Progenitor cell of endocrine pancreas (in vitro differentiated cells): Measurements from ENCODE around the gene SIM2. TPM values are rescaled to one million over a fixed set of nuclear protein-coding genes. Genes with fewer than 3 reads are reported as not detected.

Experiments
- DNase-seq: peaks from one replicate; pipeline ENCODE4 v3.0.0; 2021; ENCODE audit warnings: low spot score; ENCODE audit not compliant: unreplicated experiment
- H3K27ac Mint-ChIP-seq: 2 replicates; pipeline ENCODE4 v1.8.0; 2021; ENCODE audit warnings: mild to moderate bottlenecking, moderate library complexity, mixed read lengths
- H3K27me3 Mint-ChIP-seq: 2 replicates; pipeline ENCODE4 v1.8.0; 2021; ENCODE audit warnings: mixed read lengths
- H3K36me3 Mint-ChIP-seq: 2 replicates; pipeline ENCODE4 v1.8.0; 2022; ENCODE audit warnings: mixed read lengths; ENCODE audit not compliant: insufficient read depth
- H3K4me1 Mint-ChIP-seq: 2 replicates; pipeline ENCODE4 v1.8.0; 2021; ENCODE audit warnings: low read depth, mixed read lengths
- H3K4me3 Mint-ChIP-seq: 2 replicates; pipeline ENCODE4 v1.8.0; 2021; ENCODE audit warnings: low read depth, mild to moderate bottlenecking, moderate library complexity, mixed read lengths
- H3K9me3 Mint-ChIP-seq: 2 replicates; pipeline ENCODE4 v1.8.0; 2021; ENCODE audit warnings: low read depth, mixed read lengths
- total RNA-seq: library from RNA; stranded (reverse); gene quantifications from 2 replicates; pipeline ENCODE4 v1.2.1, GENCODE V29; 2021
- TF ChIP-seq, protein P1 (sequence below): fragments of 200-600 bp; sonication (generic); IDR thresholded peaks from one replicate; pipeline ENCODE4 v1.5.0; 2021; ENCODE audit warnings: antibody characterized with exemption, mild to moderate bottlenecking; ENCODE audit not compliant: unreplicated experiment

SIM2 gene
- total RNA-seq, 1 donor from 2014 or later = 0.38 TPM

DNA sequence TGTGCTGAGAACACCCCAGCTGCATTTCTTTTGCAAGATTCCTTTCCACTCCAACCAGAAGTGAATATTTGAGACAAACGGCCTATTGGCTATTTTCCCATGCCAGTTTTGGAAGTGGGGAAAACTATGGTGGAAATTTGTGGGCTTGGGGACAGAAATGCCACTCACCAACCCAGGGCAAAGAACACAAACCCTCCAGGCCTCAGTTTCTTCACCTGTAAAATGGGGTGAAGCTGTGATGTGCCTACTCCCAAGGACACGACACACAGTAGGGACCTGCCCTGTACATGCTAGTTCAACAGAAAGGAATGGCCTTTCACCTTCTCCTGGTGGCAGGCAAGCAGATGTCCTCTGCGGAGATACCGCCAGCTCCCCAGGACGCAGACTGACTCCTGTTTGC lies 46.5 kb downstream of the SIM2 start:
- no peak for DNase-seq
- Mint-ChIP-seq H3K36me3 (no peaks in the 10 kb centered on the region), H3K27ac (no peak overlapping the region), H3K27me3 (peaks cover 51% of the 10 kb centered on the region), H3K9me3 (no peaks in the 10 kb centered on the region), H3K4me3 (no peak overlapping the region), H3K4me1 (peaks cover 18% of the 10 kb centered on the region)
- TF ChIP-seq, protein P1, sequence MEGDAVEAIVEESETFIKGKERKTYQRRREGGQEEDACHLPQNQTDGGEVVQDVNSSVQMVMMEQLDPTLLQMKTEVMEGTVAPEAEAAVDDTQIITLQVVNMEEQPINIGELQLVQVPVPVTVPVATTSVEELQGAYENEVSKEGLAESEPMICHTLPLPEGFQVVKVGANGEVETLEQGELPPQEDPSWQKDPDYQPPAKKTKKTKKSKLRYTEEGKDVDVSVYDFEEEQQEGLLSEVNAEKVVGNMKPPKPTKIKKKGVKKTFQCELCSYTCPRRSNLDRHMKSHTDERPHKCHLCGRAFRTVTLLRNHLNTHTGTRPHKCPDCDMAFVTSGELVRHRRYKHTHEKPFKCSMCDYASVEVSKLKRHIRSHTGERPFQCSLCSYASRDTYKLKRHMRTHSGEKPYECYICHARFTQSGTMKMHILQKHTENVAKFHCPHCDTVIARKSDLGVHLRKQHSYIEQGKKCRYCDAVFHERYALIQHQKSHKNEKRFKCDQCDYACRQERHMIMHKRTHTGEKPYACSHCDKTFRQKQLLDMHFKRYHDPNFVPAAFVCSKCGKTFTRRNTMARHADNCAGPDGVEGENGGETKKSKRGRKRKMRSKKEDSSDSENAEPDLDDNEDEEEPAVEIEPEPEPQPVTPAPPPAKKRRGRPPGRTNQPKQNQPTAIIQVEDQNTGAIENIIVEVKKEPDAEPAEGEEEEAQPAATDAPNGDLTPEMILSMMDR = no peak

- peak; percentile 30 for DNase-seq
- Mint-ChIP-seq H3K36me3 (peaks cover 1% of the 10 kb centered on the region), H3K4me1 (peaks cover 20% of the 10 kb centered on the region), H3K9me3 (no peaks in the 10 kb centered on the region), H3K27ac (peak overlapping the region; percentile 74), H3K4me3 (peak overlapping the region; percentile 75), H3K27me3 (peaks cover 54% of the 10 kb centered on the region)
- TF ChIP-seq, protein P1 = no peak
Observed at GRCh38 chr21:36747041-36747814, 48.3 kb downstream of the SIM2 start.

DNA sequence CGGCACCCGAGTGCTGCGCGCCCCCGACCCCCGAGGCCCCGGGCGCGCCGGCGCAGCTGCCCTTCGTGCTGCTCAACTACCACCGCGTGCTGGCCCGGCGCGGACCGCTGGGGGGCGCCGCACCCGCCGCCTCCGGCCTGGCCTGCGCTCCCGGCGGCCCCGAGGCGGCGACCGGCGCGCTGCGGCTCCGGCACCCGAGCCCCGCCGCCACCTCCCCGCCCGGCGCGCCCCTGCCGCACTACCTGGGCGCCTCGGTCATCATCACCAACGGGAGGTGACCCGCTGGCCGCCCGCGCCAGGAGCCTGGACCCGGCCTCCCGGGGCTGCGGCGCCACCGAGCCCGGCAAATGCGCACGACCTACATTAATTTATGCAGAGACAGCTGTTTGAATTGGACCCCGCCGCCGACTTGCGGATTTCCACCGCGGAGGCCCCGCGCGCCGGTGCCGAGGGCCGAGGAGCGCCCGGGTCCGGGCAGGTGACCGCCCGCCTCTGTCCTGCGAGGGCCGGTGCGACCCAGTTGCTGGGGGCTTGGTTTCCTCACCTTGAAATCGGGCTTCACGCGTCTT lies 49.0 kb downstream of the SIM2 start:
- Mint-ChIP-seq H3K27me3 (peaks cover 54% of the 10 kb centered on the region), H3K36me3 (peaks cover 1% of the 10 kb centered on the region), H3K9me3 (no peaks in the 10 kb centered on the region), H3K27ac (peak overlapping the region; percentile 62), H3K4me3 (peak overlapping the region; percentile 70), H3K4me1 (peaks cover 20% of the 10 kb centered on the region)
- peak; percentile 85 for DNase-seq
- TF ChIP-seq, protein P1 = peak; percentile 43

- TF ChIP-seq, protein P1 = no peak
- Mint-ChIP-seq H3K4me3 (peak overlapping the region; percentile 51), H3K4me1 (peaks cover 20% of the 10 kb centered on the region), H3K9me3 (no peaks in the 10 kb centered on the region), H3K27me3 (peaks cover 41% of the 10 kb centered on the region), H3K36me3 (peaks cover 13% of the 10 kb centered on the region), H3K27ac (peak overlapping the region; percentile 97)
- no peak for DNase-seq
Observed at GRCh38 chr21:36749935-36750575, 51.1 kb downstream of the SIM2 start.

GRCh38 chr21:36750576-36750959 lies 51.7 kb downstream of the SIM2 start:
- Mint-ChIP-seq H3K4me3 (no peak overlapping the region), H3K9me3 (no peaks in the 10 kb centered on the region), H3K27me3 (peaks cover 36% of the 10 kb centered on the region), H3K4me1 (peaks cover 20% of the 10 kb centered on the region), H3K36me3 (peaks cover 15% of the 10 kb centered on the region), H3K27ac (peak overlapping the region; percentile 97)
- TF ChIP-seq, protein P1 = no peak
- no peak for DNase-seq
